Endothelial cell of umbilical vein (primary cell): Measurements from ENCODE around the gene FBXW7. TPM values are rescaled to one million over a fixed set of nuclear protein-coding genes. Genes with fewer than 3 reads are reported as not detected.

Experiments
- BruUV-seq: library from RNA; stranded (reverse); fragments of 400-500 nt; replicated peaks from 2 replicates; lab custom pipeline; 2021; lab: Mats Ljungman, UMichigan
- CTCF ChIA-PET: fragments of 300-600, 350-600 bp; sonication (Branson Sonifier 250); formaldehyde crosslinking; loops from one replicate; lab custom pipeline; 2021; ENCODE audit warnings: antibody characterized with exemption, inconsistent platforms; lab: Charles Lee
- POLR2A ChIA-PET: fragments of 300-600, 350-600 bp; sonication (Branson Sonifier 250); formaldehyde crosslinking; loops from one replicate; lab custom pipeline; 2021; ENCODE audit warnings: antibody characterized with exemption, inconsistent platforms; lab: Charles Lee
- DNase-seq: peaks from one replicate; pipeline ENCODE4 v3.0.0-alpha.2; 2011; ENCODE audit warnings: low read depth, low spot score
- FAIRE-seq: peaks from 2 replicates; lab custom pipeline; 2011; peaks lifted over from hg19 to GRCh38; lab: Jason Lieb, UNC
- H2AFZ ChIP-seq: 2 replicates; pipeline ENCODE4 v1.6.0; 2012; ENCODE audit warnings: low read depth, low read length, control low read depth, inconsistent platforms
- H3K27ac ChIP-seq: 2 replicates; pipeline ENCODE4 v1.5.1; 2011; ENCODE audit warnings: low read depth, mild to moderate bottlenecking, control low read depth, low read length, moderate library complexity; ENCODE audit not compliant: insufficient read depth
- H3K27me3 ChIP-seq, 2 experiments: 2 replicates each; pipeline versions ENCODE4 v1.6.0 to v1.6.1; 2011; ENCODE audit warnings: low read length in 2 of 2, mixed read lengths in 1 of 2; ENCODE audit not compliant: control insufficient read depth in 2 of 2, insufficient read depth in 2 of 2
- H3K36me3 ChIP-seq, 2 experiments: 2 replicates in 1 of 2; 3 replicates in 1 of 2; pipeline ENCODE4 v1.5.1; 2011; ENCODE audit warnings: low read length in 2 of 2, mild to moderate bottlenecking in 1 of 2, moderate library complexity in 1 of 2; ENCODE audit not compliant: control insufficient read depth in 2 of 2, insufficient read depth in 2 of 2; ENCODE audit errors: extremely low read depth in 1 of 2
- H3K4me1 ChIP-seq: 3 replicates; pipeline ENCODE4 v1.5.1; 2011; ENCODE audit warnings: mild to moderate bottlenecking, low read length; ENCODE audit not compliant: control insufficient read depth, insufficient read depth; ENCODE audit errors: extremely low read depth
- H3K4me2 ChIP-seq: 2 replicates; pipeline ENCODE4 v1.6.1; 2011; ENCODE audit warnings: low read length, control low read depth, mixed read lengths; ENCODE audit not compliant: insufficient read depth
- H3K4me3 ChIP-seq, 3 experiments: fragments of 200-600 bp in 1 of 3; sonication (generic), shearing (Covaris generic) in 1 of 3; replicated peaks in 1 of 3; 2 replicates each; pipeline ENCODE4 v1.5.1; 2011 to 2016; ENCODE audit warnings: control low read depth in 3 of 3, low read length in 3 of 3, mild to moderate bottlenecking in 2 of 3, inconsistent platforms in 1 of 3, low read depth in 1 of 3, moderate library complexity in 1 of 3; ENCODE audit not compliant: insufficient read depth in 1 of 3
- H3K79me2 ChIP-seq: 2 replicates; pipeline ENCODE4 v1.6.0; 2012; ENCODE audit warnings: low read length, inconsistent platforms; ENCODE audit not compliant: control insufficient read depth, insufficient read depth
- H3K9ac ChIP-seq: replicated peaks from 2 replicates; pipeline ENCODE3; 2011; ENCODE audit warnings: low read length, control low read depth; ENCODE audit not compliant: insufficient read depth; ENCODE audit errors: extremely low read depth
- H3K9me1 ChIP-seq: replicated peaks from 3 replicates; pipeline ENCODE4 v1.6.0; 2011; ENCODE audit warnings: mild to moderate bottlenecking, low read length; ENCODE audit not compliant: control insufficient read depth, insufficient read depth; ENCODE audit errors: extremely low read depth
- H3K9me3 ChIP-seq: replicated peaks from 2 replicates; pipeline ENCODE4 v1.5.1; 2012; ENCODE audit warnings: low read length, inconsistent platforms; ENCODE audit not compliant: control insufficient read depth, insufficient read depth
- H4K20me1 ChIP-seq: replicated peaks from 2 replicates; pipeline ENCODE3; 2011; ENCODE audit warnings: mild to moderate bottlenecking, low read length; ENCODE audit not compliant: control insufficient read depth, insufficient read depth; ENCODE audit errors: extremely low read depth
- EZH2 ChIP-seq: IDR thresholded peaks from 2 replicates; pipeline ENCODE4 v1.6.1; 2012; ENCODE audit warnings: borderline replicate concordance, low read depth, mild to moderate bottlenecking, moderate library complexity, low read length, inconsistent platforms; ENCODE audit not compliant: severe bottlenecking
- FOS ChIP-seq: IDR thresholded peaks from 2 replicates; pipeline ENCODE4 v1.6.1; 2011; ENCODE audit warnings: mild to moderate bottlenecking, low read length, moderate library complexity, borderline replicate concordance; ENCODE audit not compliant: insufficient read depth
- GATA2 ChIP-seq: IDR thresholded peaks from 2 replicates; pipeline ENCODE4 v1.7.0; 2011; ENCODE audit warnings: low read depth, mild to moderate bottlenecking, moderate library complexity, mixed read lengths, low read length; ENCODE audit not compliant: insufficient read length, insufficient read depth
- JUN ChIP-seq: IDR thresholded peaks from 2 replicates; pipeline ENCODE4 v1.6.1; 2011; ENCODE audit warnings: borderline replicate concordance, low read depth; ENCODE audit not compliant: insufficient read length, insufficient read depth
- MYC ChIP-seq: IDR thresholded peaks from one replicate; pipeline ENCODE4 v1.6.1; 2011; ENCODE audit warnings: mild to moderate bottlenecking, low read depth, low read length
- POLR2A ChIP-seq: IDR thresholded peaks from 2 replicates; pipeline ENCODE4 v1.6.1; 2012; ENCODE audit warnings: low read depth, mild to moderate bottlenecking, control low read depth, low read length
- POLR2AphosphoS5 ChIP-seq: IDR thresholded peaks from 2 replicates; pipeline ENCODE4 v1.6.1; 2012; ENCODE audit warnings: low read depth, mild to moderate bottlenecking, control low read depth, low read length, moderate library complexity; ENCODE audit not compliant: insufficient read depth
- dilution Hi-C: fragments of 300-500 bp; cut with MboI; formaldehyde crosslinking; loops from one replicate; pipeline ENCODE4 v1.15.0; 2019; ENCODE audit warnings: low sequenced_read_pairs; ENCODE audit not compliant: extremely low pct_ligation_motif_present
- intact Hi-C: fragments of 100-400 bp; cut with micrococcal nuclease; formaldehyde crosslinking; loops from one replicate; pipeline ENCODE4 v1.10.0; 2022
- polyA plus RNA-seq, 4 experiments: library from polyadenylated mRNA; depleted of rRNA in 3 of 4; stranded (reverse) in 3 of 4; unstranded in 1 of 4; fragments of >200 nt; gene quantifications; 2 replicates each; pipeline versions ENCODE4 v1.2.1 to v1.2.3, GENCODE V29; 2011 to 2012; ENCODE audit warnings: missing spikeins in 1 of 4
- total RNA-seq: library from RNA; stranded (reverse); gene quantifications from 2 replicates; pipeline ENCODE4 v1.2.3, GENCODE V29; 2021
- TF ChIP-seq, protein P1 (sequence below): IDR thresholded peaks from 2 replicates; pipeline ENCODE4 v1.6.1; 2011; ENCODE audit not compliant: insufficient read depth, insufficient read length
- TF ChIP-seq, protein P2 (sequence below), 2 donors: IDR thresholded peaks; 1 replicate in 1 of 2; 2 replicates in 1 of 2; pipeline ENCODE4 v1.5.1; 2011; ENCODE audit warnings: low read length in 2 of 2, mild to moderate bottlenecking in 2 of 2, moderate library complexity in 2 of 2, control low read depth in 1 of 2, inconsistent platforms in 1 of 2, low read depth in 1 of 2; ENCODE audit not compliant: insufficient read depth in 1 of 2; ENCODE audit errors: extremely low read depth in 1 of 2

FBXW7 gene
- total and polyA plus RNA-seq, 2 donors (not counting 3 experiments of a cell fraction or from before 2014, with no cell fraction given): 7.0 to 28.1 TPM

GRCh38 chr4:152374606-152375285 is 161.1 kb downstream of the FBXW7 start:
- Histone ChIP-seq H3K9me3 (no peaks in the 10 kb centered on the region), H3K9ac (no peak overlapping the region), H3K27me3 (no peaks in the 10 kb centered on the region), H3K4me1 (no peaks in the 10 kb centered on the region), H3K27ac (no peak overlapping the region), H3K79me2 (no peaks in the 10 kb centered on the region), H3K36me3 (no peaks in the 10 kb centered on the region), H3K9me1 (peaks cover 2% of the 10 kb centered on the region), H2AFZ (no peak overlapping the region), H3K4me3 (no peak overlapping the region), H4K20me1 (no peaks in the 10 kb centered on the region), H3K4me2 (no peak overlapping the region)
- TF ChIP-seq EZH2 (no peak), FOS (no peak), MYC (no peak), JUN (no peak), POLR2AphosphoS5 (no peak), POLR2A (no peak), GATA2 (no peak)
- TF ChIP-seq, protein P1, sequence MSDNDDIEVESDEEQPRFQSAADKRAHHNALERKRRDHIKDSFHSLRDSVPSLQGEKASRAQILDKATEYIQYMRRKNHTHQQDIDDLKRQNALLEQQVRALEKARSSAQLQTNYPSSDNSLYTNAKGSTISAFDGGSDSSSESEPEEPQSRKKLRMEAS: no peak
- TF ChIP-seq, protein P2, sequence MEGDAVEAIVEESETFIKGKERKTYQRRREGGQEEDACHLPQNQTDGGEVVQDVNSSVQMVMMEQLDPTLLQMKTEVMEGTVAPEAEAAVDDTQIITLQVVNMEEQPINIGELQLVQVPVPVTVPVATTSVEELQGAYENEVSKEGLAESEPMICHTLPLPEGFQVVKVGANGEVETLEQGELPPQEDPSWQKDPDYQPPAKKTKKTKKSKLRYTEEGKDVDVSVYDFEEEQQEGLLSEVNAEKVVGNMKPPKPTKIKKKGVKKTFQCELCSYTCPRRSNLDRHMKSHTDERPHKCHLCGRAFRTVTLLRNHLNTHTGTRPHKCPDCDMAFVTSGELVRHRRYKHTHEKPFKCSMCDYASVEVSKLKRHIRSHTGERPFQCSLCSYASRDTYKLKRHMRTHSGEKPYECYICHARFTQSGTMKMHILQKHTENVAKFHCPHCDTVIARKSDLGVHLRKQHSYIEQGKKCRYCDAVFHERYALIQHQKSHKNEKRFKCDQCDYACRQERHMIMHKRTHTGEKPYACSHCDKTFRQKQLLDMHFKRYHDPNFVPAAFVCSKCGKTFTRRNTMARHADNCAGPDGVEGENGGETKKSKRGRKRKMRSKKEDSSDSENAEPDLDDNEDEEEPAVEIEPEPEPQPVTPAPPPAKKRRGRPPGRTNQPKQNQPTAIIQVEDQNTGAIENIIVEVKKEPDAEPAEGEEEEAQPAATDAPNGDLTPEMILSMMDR (IDR thresholded peaks at IDR 0.05; ENCODE audit: extremely low read depth in 1 of 2, insufficient read depth in 1 of 2, low read depth in 1 of 2, low read length in 2 of 2): no peak
- no peak for DNase-seq
- no TSS peak for BruUV-seq
- ChIA-PET POLR2A (no interaction called here), CTCF (interaction anchor here (0.7 to 2.7 kb wide), 5 partner anchors 8 to 329 kb away, joined by 3 to 10 read pairs (median 4); no protein-coding TSS in a partner anchor)
- dilution Hi-C loops (no loop called here), intact Hi-C loops (no loop called here)
- no peak for FAIRE-seq
